Neuronal stem cell (in vitro differentiated cells): Measurements from ENCODE around the gene SRI.

ENCODE experiments used
- DNase-seq: peaks from one replicate; pipeline ENCODE4 v3.0.0-alpha.2; 2013; ENCODE audit warnings: low spot score
- H2AFZ ChIP-seq: one replicate; pipeline ENCODE4 v1.6.1; 2013; ENCODE audit warnings: mild to moderate bottlenecking, low read length, inconsistent platforms
- H2AK5ac ChIP-seq: 2 replicates; pipeline ENCODE4 v1.6.1; 2013; ENCODE audit warnings: low read depth, mild to moderate bottlenecking, inconsistent platforms, low read length, moderate library complexity, mixed read lengths
- H2BK120ac ChIP-seq: 2 replicates; pipeline ENCODE4 v1.6.1; 2013; ENCODE audit warnings: low read depth, mild to moderate bottlenecking, inconsistent platforms, low read length, moderate library complexity, mixed read lengths
- H2BK12ac ChIP-seq: one replicate; pipeline ENCODE4 v1.6.1; 2013; ENCODE audit warnings: low read length, inconsistent platforms
- H2BK15ac ChIP-seq: 2 replicates; pipeline ENCODE4 v1.6.1; 2013; ENCODE audit warnings: mild to moderate bottlenecking, low read length, inconsistent platforms, mixed read lengths
- H2BK5ac ChIP-seq: one replicate; pipeline ENCODE4 v1.6.1; 2013; ENCODE audit warnings: inconsistent platforms, mild to moderate bottlenecking, low read length, moderate library complexity
- H3K14ac ChIP-seq: one replicate; pipeline ENCODE4 v1.6.1; 2013; ENCODE audit warnings: low read length, inconsistent platforms
- H3K18ac ChIP-seq: 2 replicates; pipeline ENCODE4 v1.6.1; 2013; ENCODE audit warnings: low read length, inconsistent platforms
- H3K23ac ChIP-seq: 2 replicates; pipeline ENCODE4 v1.6.1; 2013; ENCODE audit warnings: low read depth, mild to moderate bottlenecking, mixed read lengths, low read length, inconsistent platforms; ENCODE audit not compliant: poor library complexity
- H3K27ac ChIP-seq: replicated peaks from 3 replicates; pipeline ENCODE4 v1.5.1; 2013; ENCODE audit warnings: low read length, inconsistent platforms
- H3K27me3 ChIP-seq, 3 experiments: 2 replicates each; pipeline ENCODE4 v1.6.1; 2013; ENCODE audit warnings: low read length in 3 of 3, mild to moderate bottlenecking in 2 of 3, inconsistent platforms in 1 of 3, low read depth in 1 of 3, mixed read lengths in 1 of 3, moderate library complexity in 1 of 3; ENCODE audit not compliant: control insufficient read depth in 3 of 3, insufficient read depth in 3 of 3
- H3K36me3 ChIP-seq, 2 donors: replicated peaks in 1 of 2; 2 replicates each; pipeline ENCODE4 v1.6.1; 2013; ENCODE audit warnings: low read length in 2 of 2; ENCODE audit not compliant: control insufficient read depth in 2 of 2, insufficient read depth in 2 of 2
- H3K4ac ChIP-seq: 2 replicates; pipeline ENCODE4 v1.6.1; 2013; ENCODE audit warnings: inconsistent platforms, mild to moderate bottlenecking, low read length, moderate library complexity
- H3K4me1 ChIP-seq, 2 donors: 1 replicate in 1 of 2; 2 replicates in 1 of 2; pipeline ENCODE4 v1.6.1; 2013; ENCODE audit warnings: low read length in 2 of 2, low read depth in 1 of 2; ENCODE audit not compliant: control insufficient read depth in 2 of 2, insufficient read depth in 1 of 2
- H3K4me2 ChIP-seq: one replicate; pipeline ENCODE4 v1.6.1; 2013; ENCODE audit warnings: mild to moderate bottlenecking, low read length, inconsistent platforms; ENCODE audit not compliant: insufficient read depth, poor library complexity, severe bottlenecking
- H3K4me3 ChIP-seq, 2 donors: 2 replicates each; pipeline ENCODE4 v1.5.1; 2013; ENCODE audit warnings: low read length in 2 of 2, mild to moderate bottlenecking in 2 of 2, inconsistent platforms in 1 of 2, moderate library complexity in 1 of 2
- H3K79me1 ChIP-seq: one replicate; pipeline ENCODE4 v1.6.1; 2013; ENCODE audit warnings: low read depth, mild to moderate bottlenecking, inconsistent platforms, low read length, moderate library complexity
- H3K9ac ChIP-seq: one replicate; pipeline ENCODE4 v1.6.1; 2013; ENCODE audit warnings: mild to moderate bottlenecking, low read depth, low read length, inconsistent platforms; ENCODE audit not compliant: poor library complexity
- H3K9me3 ChIP-seq, 2 donors: replicated peaks in 1 of 2; 2 replicates each; pipeline versions ENCODE3 to v1.6.1; 2013; ENCODE audit warnings: low read length in 2 of 2, mild to moderate bottlenecking in 2 of 2, inconsistent platforms in 1 of 2, low read depth in 1 of 2, mixed read lengths in 1 of 2, moderate library complexity in 1 of 2; ENCODE audit not compliant: control insufficient read depth in 2 of 2, insufficient read depth in 1 of 2
- H4K8ac ChIP-seq: one replicate; pipeline ENCODE4 v1.6.1; 2013; ENCODE audit warnings: low read depth, mild to moderate bottlenecking, inconsistent platforms, low read length, moderate library complexity
- H4K91ac ChIP-seq: one replicate; pipeline ENCODE4 v1.6.1; 2013; ENCODE audit warnings: low read length, low read depth, mild to moderate bottlenecking, inconsistent platforms; ENCODE audit not compliant: poor library complexity
- WGBS, 2 donors: extraction: QIAGEN DNeasy Blood & Tissue Kit; methylation state at CpG; one replicate each; pipeline ENCODE4 v1.1.7; 2013; ENCODE audit warnings: missing lambda C conversion rate in 2 of 2, mixed read lengths in 1 of 2; ENCODE audit not compliant: insufficient read length in 2 of 2, insufficient replicate concordance in 1 of 2; ENCODE audit errors: extremely low coverage in 2 of 2; 5-methylcytosine and 5-hydroxymethylcytosine counted together

SRI gene

DNA sequence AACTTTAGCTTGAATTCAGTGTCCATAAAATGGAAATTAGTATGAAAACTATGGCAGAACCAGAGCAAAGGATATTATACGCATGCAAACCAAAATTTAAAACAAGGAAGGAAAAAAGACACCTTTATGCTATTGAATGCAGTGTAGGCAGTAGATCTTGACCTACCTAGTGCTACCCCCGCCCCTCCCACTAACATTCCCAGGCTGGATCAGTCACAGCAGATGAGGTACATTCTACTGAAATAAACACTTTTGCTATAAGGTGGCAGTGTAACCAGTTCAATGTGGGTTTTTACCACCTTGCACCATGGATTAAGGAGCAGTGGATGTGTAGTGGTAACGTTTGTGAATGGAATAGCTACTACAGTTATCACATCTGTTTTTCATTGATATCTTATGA is 27.9 kb downstream of the SRI start:
- H2BK12ac ChIP-seq: no peak overlapping the region
- H3K9me3 ChIP-seq: no peaks in the 10 kb centered on the region
- H2BK5ac ChIP-seq: no peak overlapping the region
- no peak overlapping the region for H3K4ac ChIP-seq
- no CpG with 5 or more reads among the region's 3 CpGs for WGBS, 2 donors
- no peak overlapping the region for H3K18ac ChIP-seq
- no peak overlapping the region for H2BK120ac ChIP-seq
- no peak overlapping the region for H3K14ac ChIP-seq
- no peak overlapping the region for H3K4me2 ChIP-seq
- no peaks in the 10 kb centered on the region for H3K27me3 ChIP-seq
- H2AK5ac ChIP-seq: no peak overlapping the region
- H3K23ac ChIP-seq: no peak overlapping the region
- DNase-seq: no peak
- H3K79me1 ChIP-seq: no peaks in the 10 kb centered on the region
- H3K27ac ChIP-seq: no peak overlapping the region
- peaks cover 0 to 2% of the 10 kb centered on the region in 2 donors for H3K4me1 ChIP-seq
- H4K91ac ChIP-seq: no peak overlapping the region
- H3K4me3 ChIP-seq: no peak overlapping the region
- no peak overlapping the region for H4K8ac ChIP-seq
- H3K9ac ChIP-seq: no peak overlapping the region
- H2BK15ac ChIP-seq: no peak overlapping the region
- peaks cover 1 to 3% of the 10 kb centered on the region in 2 donors for H3K36me3 ChIP-seq
- H2AFZ ChIP-seq: no peak overlapping the region

- no peak overlapping the region for H3K14ac ChIP-seq
- no peak overlapping the region for H4K8ac ChIP-seq
- peaks cover 4 to 10% of the 10 kb centered on the region in 2 donors for H3K4me1 ChIP-seq
- no peak overlapping the region for H2BK12ac ChIP-seq
- H3K9ac ChIP-seq: no peak overlapping the region
- DNase-seq: no peak
- H2AFZ ChIP-seq: peak overlapping the region; percentile 14
- no peak overlapping the region for H4K91ac ChIP-seq
- H3K4me2 ChIP-seq: no peak overlapping the region
- no peak overlapping the region for H3K23ac ChIP-seq
- no peaks in the 10 kb centered on the region for H3K9me3 ChIP-seq
- H2BK5ac ChIP-seq: no peak overlapping the region
- H3K27ac ChIP-seq: no peak overlapping the region
- no peak overlapping the region for H3K18ac ChIP-seq
- H3K79me1 ChIP-seq: no peaks in the 10 kb centered on the region
- H2AK5ac ChIP-seq: no peak overlapping the region
- no peak overlapping the region for H2BK15ac ChIP-seq
- no peak overlapping the region for H3K4me3 ChIP-seq
- no peak overlapping the region for H2BK120ac ChIP-seq
- peaks cover 0 to 1% of the 10 kb centered on the region in 2 donors for H3K36me3 ChIP-seq
- H3K27me3 ChIP-seq: no peaks in the 10 kb centered on the region
- no peak overlapping the region for H3K4ac ChIP-seq
Observed at GRCh38 chr7:88185650-88186049, 34.2 kb downstream of the SRI start.

GRCh38 chr7:88184848-88185304 is 35.0 kb downstream of the SRI start:
- no peak overlapping the region for H4K91ac ChIP-seq
- no CpG with 5 or more reads among the region's 5 CpGs for WGBS, 2 donors

DNA sequence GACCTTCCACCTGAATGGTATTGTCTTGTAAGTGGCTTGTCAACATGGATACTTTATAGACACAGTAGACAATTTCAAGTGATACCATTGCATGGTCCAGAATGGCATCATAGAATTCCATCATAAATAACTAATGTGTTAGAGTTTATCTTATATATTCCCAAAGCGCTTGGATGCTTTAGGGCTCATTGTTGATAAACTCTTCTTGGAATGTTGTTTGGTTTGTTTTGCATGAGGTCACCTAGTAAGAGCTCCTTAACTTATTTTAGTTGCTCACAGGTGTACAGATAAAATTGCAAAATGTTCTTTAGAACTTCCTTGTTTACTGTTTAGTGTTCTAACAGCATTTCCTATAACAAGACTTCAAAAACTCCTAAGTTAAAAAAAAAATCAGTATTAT is 36.8 kb downstream of the SRI start:
- Histone ChIP-seq H2AFZ (no peak overlapping the region), H2BK15ac (no peak overlapping the region), H3K14ac (no peak overlapping the region), H3K4me1 (peaks cover 1 to 10% of the 10 kb centered on the region in 2 donors), H2AK5ac (no peak overlapping the region), H3K23ac (no peak overlapping the region), H3K27me3 (no peaks in the 10 kb centered on the region), H3K4me3 (no peak overlapping the region), H2BK12ac (no peak overlapping the region), H3K27ac (no peak overlapping the region), H2BK120ac (no peak overlapping the region), H3K9ac (no peak overlapping the region), H3K18ac (no peak overlapping the region), H2BK5ac (no peak overlapping the region), H3K4ac (no peak overlapping the region), H3K4me2 (no peak overlapping the region), H4K91ac (no peak overlapping the region), H4K8ac (no peak overlapping the region), H3K79me1 (no peaks in the 10 kb centered on the region), H3K36me3 (no peaks in the 10 kb centered on the region), H3K9me3 (no peaks in the 10 kb centered on the region)
- no peak for DNase-seq
- WGBS, 2 donors: no CpG with 5 or more reads among the region's 1 CpG

More at GRCh38 chr7:88184848-88185304, 35.0 kb downstream of the SRI start:
- Histone ChIP-seq H3K27me3 (no peaks in the 10 kb centered on the region), H3K4me2 (no peak overlapping the region), H3K23ac (no peak overlapping the region), H2BK5ac (no peak overlapping the region), H3K4me3 (no peak overlapping the region), H3K79me1 (no peaks in the 10 kb centered on the region), H2AFZ (no peak overlapping the region), H3K9me3 (no peaks in the 10 kb centered on the region), H4K8ac (no peak overlapping the region), H3K18ac (no peak overlapping the region), H3K4me1 (peaks cover 4 to 10% of the 10 kb centered on the region in 2 donors), H2BK15ac (no peak overlapping the region), H3K27ac (no peak overlapping the region), H2BK12ac (no peak overlapping the region), H3K14ac (no peak overlapping the region), H3K4ac (no peak overlapping the region), H3K9ac (no peak overlapping the region), H3K36me3 (peaks cover 0 to 1% of the 10 kb centered on the region in 2 donors), H2BK120ac (no peak overlapping the region), H2AK5ac (no peak overlapping the region)
- DNase-seq: no peak
